Body of pancreas (tissue), 4 donors: ENCODE data around the gene SLC4A1AP. TPM values are rescaled to one million over a fixed set of nuclear protein-coding genes. Genes with fewer than 3 reads are reported as not detected.

Experiments
- ATAC-seq: fragments of 150-250 bp; one replicate; pipeline ENCODE4 v1.9.1; 2016
- DNase-seq, 4 donors: peaks; one replicate each; pipeline ENCODE4 v3.0.0-alpha.2; 2019
- H3K27ac ChIP-seq, 4 donors: fragments of 200-600 bp; sonication (generic); 1 replicate in 3 of 4; 2 replicates in 1 of 4; pipeline versions ENCODE4 v1.5.1 to v1.6.1; 2016 to 2019; ENCODE audit warnings: mild to moderate bottlenecking in 1 of 4, mixed read lengths in 1 of 4, moderate library complexity in 1 of 4
- H3K27me3 ChIP-seq, 2 donors: fragments of 200-600 bp; sonication (generic); one replicate each; pipeline ENCODE4 v1.6.0; 2016; ENCODE audit warnings: mild to moderate bottlenecking in 1 of 2
- H3K36me3 ChIP-seq, 2 donors: fragments of 200-600 bp; sonication (generic); replicated peaks in 1 of 2; 2 replicates each; pipeline ENCODE4 v1.5.1; 2016; ENCODE audit warnings: low read depth in 2 of 2; ENCODE audit not compliant: insufficient read depth in 1 of 2
- H3K4me1 ChIP-seq: fragments of 200-600 bp; sonication (generic); one replicate; pipeline ENCODE4 v1.6.0; 2016
- H3K4me3 ChIP-seq, 2 donors: fragments of 200-600 bp; sonication (generic); 1 replicate in 1 of 2; 2 replicates in 1 of 2; pipeline ENCODE4 v1.5.1; 2016 to 2019
- H3K9me3 ChIP-seq, 3 donors: fragments of 200-600 bp; sonication (generic); 1 replicate in 2 of 3; 2 replicates in 1 of 3; pipeline ENCODE4 v1.5.1; 2016
- CTCF ChIP-seq, 7 experiments: fragments of 450-650 bp in 4 of 7; fragments of 200-600 bp in 3 of 7; sonication (generic) in 3 of 7; IDR thresholded peaks; one replicate each; pipeline ENCODE4 v1.5.1; 2016 to 2019; ENCODE audit warnings: antibody characterized with exemption in 7 of 7
- POLR2A ChIP-seq, 3 donors: fragments of 450-650 bp; IDR thresholded peaks; one replicate each; pipeline ENCODE4 v1.6.1; 2016; ENCODE audit warnings: antibody characterized with exemption in 3 of 3, mild to moderate bottlenecking in 2 of 3
- WGBS, 2 donors: methylation state at CpG; one replicate each; pipeline ENCODE4 v1.1.5; 2017; 5-methylcytosine and 5-hydroxymethylcytosine counted together
- intact Hi-C: fragments of 100-400 bp; cut with DNase I; formaldehyde crosslinking; loops from one replicate; pipeline ENCODE4 v1.15.1; 2023
- total RNA-seq, 2 donors: library from RNA; depleted of rRNA; stranded (reverse); fragments of >200 nt; gene quantifications; one replicate each; pipeline ENCODE4 v1.1.0, GENCODE V29; 2016

The SLC4A1AP gene
- total RNA-seq, 2 donors from 2014 or later = 15.6 to 22.4 TPM

- H3K4me3 ChIP-seq = no peak overlapping the region
- H3K9me3 ChIP-seq = no peaks in the 10 kb centered on the region
- TF ChIP-seq POLR2A (IDR thresholded peaks at IDR 0.05) (no peak), CTCF (IDR thresholded peaks at IDR 0.05) (no peak)
- no peak for DNase-seq
- intact Hi-C loops = no loop called here
- H3K4me1 ChIP-seq = no peaks in the 10 kb centered on the region
- no peak for ATAC-seq
- no peak overlapping the region for H3K27ac ChIP-seq
- H3K27me3 ChIP-seq = no peaks in the 10 kb centered on the region
- H3K36me3 ChIP-seq = peaks cover 0 to 20% of the 10 kb centered on the region in 2 donors
Measured at GRCh38 chr2:27645197-27645596, 18.5 kb upstream of the SLC4A1AP start.

GRCh38 chr2:27647289-27647688 lies 16.4 kb upstream of the SLC4A1AP start:
- Histone ChIP-seq H3K27ac (no peak overlapping the region), H3K4me1 (peaks cover 1% of the 10 kb centered on the region), H3K4me3 (no peak overlapping the region), H3K9me3 (no peaks in the 10 kb centered on the region), H3K36me3 (peaks cover 0 to 13% of the 10 kb centered on the region in 2 donors), H3K27me3 (no peaks in the 10 kb centered on the region)
- ATAC-seq (no peak), DNase-seq (no peak)
- intact Hi-C loops = no loop called here
- no peak for TF ChIP-seq POLR2A (IDR thresholded peaks at IDR 0.05)
- no peak for TF ChIP-seq CTCF (IDR thresholded peaks at IDR 0.05)

- DNase-seq = no peak
- Histone ChIP-seq H3K9me3 (no peaks in the 10 kb centered on the region), H3K36me3 (peaks cover 0 to 14% of the 10 kb centered on the region in 2 donors), H3K4me3 (no peak overlapping the region), H3K4me1 (peaks cover 6% of the 10 kb centered on the region), H3K27ac (no peak overlapping the region), H3K27me3 (no peaks in the 10 kb centered on the region)
- WGBS, 2 donors = 54 to 60% methylated on average over 4 of the region's 4 CpGs
- intact Hi-C loops = no loop called here
- ATAC-seq = no peak
- TF ChIP-seq POLR2A (IDR thresholded peaks at IDR 0.05) (no peak), CTCF (IDR thresholded peaks at IDR 0.05) (no peak)
Measured at GRCh38 chr2:27647737-27648136, 16.0 kb upstream of the SLC4A1AP start.

GRCh38 chr2:27651056-27651455 lies 12.6 kb upstream of the SLC4A1AP start:
- no peaks in the 10 kb centered on the region for H3K27me3 ChIP-seq
- peaks cover 10% of the 10 kb centered on the region for H3K4me1 ChIP-seq
- intact Hi-C loops = no loop called here
- no peak overlapping the region for H3K4me3 ChIP-seq
- H3K9me3 ChIP-seq = no peaks in the 10 kb centered on the region
- no peak for ATAC-seq
- TF ChIP-seq CTCF (IDR thresholded peaks at IDR 0.05) (no peak), POLR2A (IDR thresholded peaks at IDR 0.05) (no peak)
- peak overlapping the region in 1 of 4 donors; percentile 26 for H3K27ac ChIP-seq
- H3K36me3 ChIP-seq = peaks cover 0 to 17% of the 10 kb centered on the region in 2 donors
- WGBS, 2 donors = 62% methylated on average over 4 of the region's 4 CpGs
- DNase-seq = no peak

GRCh38 chr2:27652341-27652740 lies 11.3 kb upstream of the SLC4A1AP start:
- Histone ChIP-seq H3K4me3 (no peak overlapping the region), H3K27ac (peak overlapping the region in 1 of 4 donors; percentile 26), H3K9me3 (no peaks in the 10 kb centered on the region), H3K27me3 (no peaks in the 10 kb centered on the region), H3K4me1 (peaks cover 10% of the 10 kb centered on the region), H3K36me3 (peaks cover 0 to 15% of the 10 kb centered on the region in 2 donors)
- TF ChIP-seq CTCF (IDR thresholded peaks at IDR 0.05) (no peak), POLR2A (IDR thresholded peaks at IDR 0.05) (no peak)
- DNase-seq (no peak), ATAC-seq (no peak)
- intact Hi-C loops = no loop called here
